AG09319 (cell line): ENCODE results near the gene SZRD1.

Experiments
- DNase-seq: peaks from one replicate; pipeline ENCODE4 v3.0.0-alpha.2; 2010; ENCODE audit warnings: low read depth; ENCODE audit errors: extremely low read depth
- CTCF ChIP-seq: IDR thresholded peaks from 2 replicates; pipeline ENCODE4 v1.5.1; 2011; ENCODE audit warnings: low read depth, mild to moderate bottlenecking, inconsistent platforms, low read length, moderate library complexity

The SZRD1 gene

GRCh38 chr1:16406868-16407267 lies 39.8 kb downstream of the SZRD1 start:
- no peak for DNase-seq
- TF ChIP-seq CTCF = no peak

- DNase-seq = no peak
- no peak for TF ChIP-seq CTCF
Measured at GRCh38 chr1:16409536-16410152, 42.6 kb downstream of the SZRD1 start.

GRCh38 chr1:16410803-16411202 lies 43.8 kb downstream of the SZRD1 start:
- no peak for DNase-seq
- no peak for TF ChIP-seq CTCF

GRCh38 chr1:16413191-16413590 lies 46.1 kb downstream of the SZRD1 start:
- DNase-seq = no peak
- TF ChIP-seq CTCF = no peak

GRCh38 chr1:16418823-16419425 lies 51.9 kb downstream of the SZRD1 start:
- no peak for TF ChIP-seq CTCF
- no peak for DNase-seq

GRCh38 chr1:16420424-16421118 lies 53.5 kb downstream of the SZRD1 start:
- no peak for DNase-seq
- no peak for TF ChIP-seq CTCF

GRCh38 chr1:16421201-16421600 lies 54.2 kb downstream of the SZRD1 start:
- DNase-seq = no peak
- TF ChIP-seq CTCF = no peak
